Endometrial microvascular endothelial cells (primary cell): ENCODE results near the gene E2F4. TPM values are rescaled to one million over a fixed set of nuclear protein-coding genes. Genes with fewer than 3 reads are reported as not detected.

ENCODE experiments used
- in situ Hi-C: cut with HindIII; loops from 2 replicates; pipeline ENCODE4 v1.10.0; 2017; ENCODE audit warnings: low sequenced_read_pairs, low pct_unique_long_range_greater_than_20kb; ENCODE audit errors: inconsistent ontology term
- total RNA-seq: library from RNA; depleted of rRNA; stranded (reverse); fragments of >200 nt; gene quantifications from one replicate; pipeline ENCODE4 v1.2.3, GENCODE V29; 2015; ENCODE audit errors: inconsistent ontology term

E2F4 gene
- total RNA-seq, 1 donor from 2014 or later: 163 TPM

DNA sequence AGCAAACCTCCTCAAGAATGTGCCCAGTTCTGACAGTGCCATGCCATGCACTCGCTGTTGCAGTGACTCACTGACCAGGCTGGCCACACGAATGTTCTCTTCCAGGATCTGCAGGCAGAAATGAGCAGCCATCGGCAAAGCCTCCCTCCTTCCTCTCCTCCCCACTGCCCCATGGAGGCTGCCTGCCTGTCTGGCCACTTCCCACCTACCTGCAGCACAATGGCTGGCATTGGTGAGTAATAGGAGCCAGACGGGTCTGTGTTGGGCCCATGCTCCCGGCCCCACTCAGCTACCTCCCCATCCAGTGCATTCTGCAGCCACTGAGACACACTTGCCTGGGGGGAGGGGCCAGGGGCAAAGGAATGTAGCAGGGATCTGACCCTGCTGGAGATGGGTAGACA lies 5.4 kb upstream of the E2F4 start:
- in situ Hi-C loops: no loop called here

DNA sequence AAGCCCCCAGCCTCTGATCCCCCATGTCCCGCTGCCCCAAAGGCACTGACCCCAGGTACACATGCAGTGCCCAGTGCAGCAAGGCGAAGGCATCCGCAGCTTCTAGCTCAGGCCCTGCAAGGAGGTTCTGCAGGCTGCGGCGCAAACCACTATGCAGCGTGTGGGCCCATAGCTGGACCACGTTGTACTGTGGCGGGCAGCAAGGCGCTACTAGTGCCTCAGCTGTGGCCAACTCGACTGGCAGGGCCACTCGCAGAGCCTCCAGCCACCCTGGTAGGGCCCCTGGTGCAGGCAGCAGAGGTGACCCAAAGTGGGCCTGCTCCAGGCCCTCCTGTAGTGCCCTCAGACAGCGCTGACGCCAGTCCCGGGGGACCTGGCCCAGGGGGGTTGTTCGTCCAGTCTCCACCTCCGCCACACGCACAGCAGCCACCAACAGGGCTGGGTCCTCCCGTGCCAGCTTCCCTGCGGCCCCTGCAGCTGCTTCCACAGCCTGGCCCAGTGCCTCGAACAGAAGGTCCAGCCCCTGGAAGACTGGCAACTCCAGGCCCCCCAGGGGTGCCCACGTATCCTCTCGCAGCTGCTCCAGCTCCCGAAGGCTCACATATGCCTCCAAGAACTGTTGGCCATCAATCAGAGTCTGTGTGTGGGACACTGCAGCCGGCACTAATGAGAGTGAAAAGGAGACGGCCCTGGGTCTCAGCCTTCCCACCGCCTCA lies 4.6 kb upstream of the E2F4 start:
- in situ Hi-C loops: no loop called here

DNA sequence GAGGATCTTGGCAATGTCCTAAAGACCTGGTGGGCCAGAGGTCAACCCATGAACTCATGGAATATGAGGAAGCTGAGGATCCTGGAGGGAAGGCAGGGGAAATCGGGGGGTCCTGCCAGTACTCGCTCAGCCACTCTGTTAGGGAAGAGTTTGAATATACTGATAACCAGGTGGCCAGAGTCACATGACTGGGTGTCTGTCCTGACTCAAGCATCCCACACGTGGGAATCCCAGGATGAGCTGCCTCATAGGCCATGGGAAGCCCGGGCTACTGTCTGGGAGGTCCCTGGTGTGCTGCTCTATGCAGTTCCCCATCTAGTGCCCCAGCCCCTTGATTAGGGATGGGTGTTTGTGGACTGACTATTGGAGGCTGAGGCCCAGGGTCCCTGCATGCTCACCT lies 3.6 kb upstream of the E2F4 start:
- in situ Hi-C loops: no loop called here

DNA sequence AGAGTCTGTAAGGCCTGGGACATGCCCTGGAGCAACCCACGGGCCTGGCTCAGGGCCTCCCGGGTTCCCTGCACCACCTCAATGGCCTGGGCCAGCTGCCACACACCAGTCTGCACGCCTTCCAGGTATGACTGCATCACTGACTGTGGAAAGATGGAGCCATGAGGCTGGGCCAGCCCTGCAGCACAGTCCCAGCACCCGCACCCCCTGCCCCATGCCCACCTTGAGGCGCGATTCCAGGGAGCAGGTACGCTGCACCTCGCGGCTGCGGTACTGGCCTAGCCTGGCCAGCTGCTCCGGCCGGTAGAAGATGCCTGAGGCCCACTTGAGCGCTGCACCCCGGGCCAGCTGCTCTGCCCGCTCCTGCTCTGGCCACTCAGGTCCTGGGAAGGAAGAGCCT lies 3.2 kb upstream of the E2F4 start:
- in situ Hi-C loops: no loop called here

DNA sequence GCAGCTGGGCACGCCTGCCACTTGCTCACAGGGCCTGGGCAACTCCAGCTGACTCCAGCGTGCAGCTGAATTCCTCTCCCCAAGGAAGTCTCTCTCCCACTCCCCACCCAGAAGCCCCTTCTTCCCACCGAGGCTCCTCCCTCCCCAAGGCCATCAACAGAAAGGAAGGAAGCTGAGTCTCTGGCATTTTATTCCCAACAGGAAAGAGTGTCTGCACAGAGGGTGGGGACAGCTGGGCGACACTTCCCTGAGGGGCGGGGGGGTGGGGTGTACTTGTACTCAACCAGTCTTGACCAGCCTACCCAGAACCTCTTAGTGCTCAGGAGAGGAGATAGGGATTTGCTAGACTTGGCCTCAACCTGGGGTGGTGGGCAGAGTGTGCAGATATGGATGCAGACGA lies 1.9 kb upstream of the E2F4 start, which contains the start of gene EXOC3L1:
TSS of gene EXOC3L1 (minus strand) at position 96 of the 400 bp plus-strand sequence. CDS start 460 bp downstream, outside the sequence.
- in situ Hi-C loops: no loop called here

DNA sequence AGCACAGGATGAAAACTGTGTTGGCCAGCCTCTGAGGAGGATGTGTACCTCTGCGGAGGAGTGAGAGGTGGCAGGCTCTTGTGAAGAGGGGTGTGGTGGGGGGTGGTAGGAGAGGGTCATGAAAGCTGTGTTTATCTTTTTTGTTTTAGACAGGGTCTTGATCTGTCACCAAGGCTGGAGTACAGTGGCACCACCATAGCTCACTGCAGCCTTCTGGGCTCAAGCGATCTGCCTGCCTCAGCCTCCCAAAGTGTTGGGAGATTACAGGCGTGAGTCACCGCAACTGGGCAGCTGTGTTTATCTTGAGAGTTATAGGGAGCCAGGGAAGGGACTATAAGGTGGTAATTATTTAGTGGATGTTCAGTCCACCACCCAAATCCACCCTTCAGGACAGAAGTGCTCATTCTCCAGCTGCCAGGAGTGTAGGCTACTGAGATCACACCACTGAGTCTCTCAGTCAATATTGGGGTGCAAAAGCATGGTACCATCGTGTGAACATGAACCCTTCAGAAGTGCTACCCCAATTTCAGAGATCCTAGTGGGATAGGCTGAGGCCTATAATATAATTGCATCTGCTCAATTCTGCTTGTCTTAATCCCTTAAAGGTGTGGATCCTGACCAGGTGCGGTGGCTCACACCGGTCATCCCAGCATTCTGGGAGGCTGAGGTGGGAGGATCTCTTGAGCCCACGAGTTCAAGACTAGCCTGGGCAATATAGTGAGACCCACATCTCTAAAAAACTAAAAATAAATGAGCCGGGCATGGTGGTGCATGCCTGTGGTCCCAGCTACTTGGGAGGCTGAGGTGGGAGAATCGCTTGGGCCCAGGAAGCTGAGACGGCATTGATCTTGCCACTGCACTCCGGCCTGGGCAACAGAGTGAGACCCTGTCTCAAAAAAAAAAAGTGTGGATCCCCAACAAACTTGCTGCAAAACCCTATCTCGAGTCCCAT lies 1.2 kb upstream of the E2F4 start:
- in situ Hi-C loops: no loop called here

DNA sequence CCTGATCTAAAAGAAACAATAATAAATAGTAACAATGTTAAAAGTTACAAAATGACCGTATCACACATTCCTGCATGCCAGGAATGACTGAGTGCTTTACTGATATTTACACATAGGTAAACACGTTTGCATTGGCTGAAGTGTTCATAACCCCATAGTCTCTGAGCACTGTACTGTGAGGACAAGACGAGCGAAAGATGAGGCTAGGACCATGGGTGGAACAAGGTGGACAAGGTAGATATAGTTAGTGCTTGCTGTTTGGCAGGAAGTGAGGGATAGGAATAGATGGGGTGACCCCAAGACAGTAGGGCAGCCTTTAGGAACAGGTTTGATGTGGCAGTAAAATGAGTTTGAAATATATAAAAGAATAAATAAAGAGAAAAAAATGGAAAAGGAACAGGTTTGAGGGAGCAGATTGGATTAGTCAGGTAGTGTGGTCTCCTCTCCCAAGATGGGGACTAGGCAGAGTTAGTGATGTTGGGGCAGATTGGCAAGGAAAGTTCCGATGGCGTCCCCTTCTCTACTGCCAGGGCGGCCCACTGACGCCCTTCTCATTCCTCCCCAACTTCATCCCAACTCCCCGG lies 452 bp upstream of the E2F4 start:
- in situ Hi-C loops: no loop called here

DNA sequence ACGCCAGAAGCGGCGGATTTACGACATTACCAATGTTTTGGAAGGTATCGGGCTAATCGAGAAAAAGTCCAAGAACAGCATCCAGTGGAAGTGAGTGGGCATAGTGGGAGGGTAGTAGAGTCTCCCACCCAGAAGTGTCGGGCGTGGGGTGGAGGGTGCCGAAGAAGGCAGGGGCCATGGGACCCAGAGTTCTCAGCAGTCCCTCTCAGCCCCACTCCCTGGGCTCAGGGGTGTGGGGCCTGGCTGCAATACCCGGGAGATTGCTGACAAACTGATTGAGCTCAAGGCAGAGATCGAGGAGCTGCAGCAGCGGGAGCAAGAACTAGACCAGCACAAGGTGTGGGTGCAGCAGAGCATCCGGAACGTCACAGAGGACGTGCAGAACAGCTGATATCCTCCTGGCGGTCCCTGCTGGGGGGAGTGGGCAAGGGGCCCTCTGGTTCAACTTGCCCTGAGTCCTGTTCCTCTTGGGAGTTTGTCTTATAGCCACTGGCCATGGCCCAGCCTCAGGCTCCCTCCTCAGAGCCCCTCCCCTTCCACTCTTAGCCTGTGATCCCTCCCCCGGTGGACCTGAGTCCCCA lies 916 bp downstream of the E2F4 start:
- in situ Hi-C loops: no loop called here

DNA sequence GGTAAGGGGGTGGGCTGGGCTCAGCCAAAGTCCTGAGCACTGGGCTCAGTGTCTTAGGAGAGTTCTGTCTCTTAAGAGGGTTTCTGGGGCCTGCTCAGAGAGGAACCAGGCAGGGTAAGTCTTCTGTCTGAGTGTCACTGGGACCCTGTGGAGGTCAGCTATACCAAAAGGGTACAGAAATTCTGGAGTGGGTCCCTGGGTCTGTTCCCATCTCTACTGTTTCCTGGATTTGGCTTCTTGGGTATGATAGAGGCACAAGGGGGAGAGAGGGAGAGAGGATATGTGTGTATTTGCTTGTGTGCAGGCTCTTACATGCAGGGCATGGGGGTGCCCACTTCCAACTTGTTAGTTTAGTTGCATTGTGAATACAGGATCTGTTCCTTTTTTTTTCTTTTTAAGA lies 1.6 kb downstream of the E2F4 start:
- in situ Hi-C loops: no loop called here

DNA sequence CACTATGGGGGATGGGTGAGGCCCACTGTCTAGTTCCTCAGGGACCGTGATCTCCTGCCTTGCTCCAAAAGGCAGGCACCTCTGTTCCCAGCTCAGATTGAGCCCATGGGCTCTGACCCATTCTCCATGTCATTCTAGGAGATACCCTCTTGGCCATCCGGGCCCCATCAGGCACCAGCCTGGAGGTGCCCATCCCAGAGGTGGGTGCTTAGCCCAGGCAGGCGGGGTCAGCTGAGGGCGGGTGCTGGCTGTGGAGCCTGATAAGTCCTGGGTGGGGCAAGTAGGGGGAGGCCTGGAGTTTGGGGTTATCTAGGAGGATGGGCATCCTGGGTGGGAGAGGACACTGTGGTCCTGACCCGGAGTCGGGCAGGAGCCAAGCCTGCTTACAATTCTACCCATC lies 2.3 kb downstream of the E2F4 start:
- in situ Hi-C loops: no loop called here

DNA sequence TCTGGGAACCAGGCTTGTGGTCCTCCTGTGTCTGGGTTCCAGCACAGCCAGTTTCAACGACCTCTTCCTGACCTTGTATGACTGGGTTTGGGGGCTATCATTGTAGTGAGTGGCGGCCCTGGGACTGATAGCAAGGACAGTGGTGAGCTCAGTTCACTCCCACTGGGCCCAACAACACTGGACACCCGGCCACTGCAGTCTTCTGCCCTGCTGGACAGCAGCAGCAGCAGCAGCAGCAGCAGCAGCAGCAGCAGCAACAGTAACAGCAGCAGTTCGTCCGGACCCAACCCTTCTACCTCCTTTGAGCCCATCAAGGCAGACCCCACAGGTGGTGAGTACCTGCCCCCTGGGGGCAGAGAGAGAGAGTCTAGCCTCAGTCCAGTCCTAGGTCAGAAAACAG lies 3.7 kb downstream of the E2F4 start:
- in situ Hi-C loops: no loop called here

DNA sequence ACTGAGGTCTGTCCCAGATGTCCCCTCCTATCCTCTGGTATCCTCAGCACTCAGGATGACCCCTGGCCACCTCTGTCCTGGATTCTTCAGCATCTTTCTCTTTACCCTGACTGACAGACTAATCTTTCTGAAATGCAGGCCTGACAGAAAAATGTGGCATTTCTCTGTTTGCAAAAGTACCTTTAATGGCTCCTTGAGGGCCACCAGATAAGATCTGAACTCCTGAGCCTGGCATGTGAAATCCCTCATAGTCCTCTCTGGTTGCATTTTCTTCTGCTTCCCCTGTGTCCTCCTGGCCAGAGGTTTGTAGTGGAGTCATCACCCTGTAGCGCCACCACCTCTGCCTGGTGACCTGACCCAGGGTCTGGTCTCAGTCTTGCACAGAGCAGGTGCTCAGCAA lies 4.9 kb downstream of the E2F4 start:
- in situ Hi-C loops: no loop called here

DNA sequence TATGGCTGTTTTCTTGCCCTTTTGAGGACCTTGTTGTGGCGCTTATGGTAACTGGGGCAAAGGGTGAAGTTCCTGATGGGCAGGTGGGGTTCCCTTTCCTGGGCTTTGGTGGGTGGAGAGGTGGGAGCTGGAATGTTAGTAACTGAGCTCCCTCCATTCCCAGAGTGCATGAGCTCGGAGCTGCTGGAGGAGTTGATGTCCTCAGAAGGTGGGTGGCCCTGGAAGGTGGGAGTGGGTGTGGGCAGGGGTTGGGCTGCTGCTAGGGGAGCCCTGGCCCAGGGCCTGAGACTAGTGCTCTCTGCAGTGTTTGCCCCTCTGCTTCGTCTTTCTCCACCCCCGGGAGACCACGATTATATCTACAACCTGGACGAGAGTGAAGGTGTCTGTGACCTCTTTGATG lies 5.7 kb downstream of the E2F4 start:
- in situ Hi-C loops: no loop called here

DNA sequence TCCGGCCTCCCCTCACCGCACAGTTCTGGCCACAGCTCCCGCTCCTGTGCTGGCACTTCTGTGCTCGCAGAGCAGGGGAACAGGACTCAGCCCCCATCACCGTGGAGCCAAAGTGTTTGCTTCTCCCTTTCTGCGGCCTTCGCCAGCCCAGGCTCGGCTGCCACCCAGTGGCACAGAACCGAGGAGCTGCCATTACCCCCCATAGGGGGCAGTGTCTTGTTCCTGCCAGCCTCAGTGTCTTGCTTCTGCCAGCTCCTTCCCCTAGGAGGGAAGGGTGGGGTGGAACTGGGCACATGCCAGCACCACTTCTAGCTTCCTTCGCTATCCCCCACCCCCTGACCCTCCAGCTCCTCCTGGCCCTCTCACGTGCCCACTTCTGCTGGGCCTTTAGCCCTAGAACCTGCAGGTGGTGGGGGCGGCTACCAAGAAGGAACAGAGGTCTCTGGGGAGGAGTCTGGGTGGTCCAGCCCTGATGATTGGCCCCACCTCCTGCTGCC lies 6.3 kb downstream of the E2F4 start:
- in situ Hi-C loops: no loop called here

DNA sequence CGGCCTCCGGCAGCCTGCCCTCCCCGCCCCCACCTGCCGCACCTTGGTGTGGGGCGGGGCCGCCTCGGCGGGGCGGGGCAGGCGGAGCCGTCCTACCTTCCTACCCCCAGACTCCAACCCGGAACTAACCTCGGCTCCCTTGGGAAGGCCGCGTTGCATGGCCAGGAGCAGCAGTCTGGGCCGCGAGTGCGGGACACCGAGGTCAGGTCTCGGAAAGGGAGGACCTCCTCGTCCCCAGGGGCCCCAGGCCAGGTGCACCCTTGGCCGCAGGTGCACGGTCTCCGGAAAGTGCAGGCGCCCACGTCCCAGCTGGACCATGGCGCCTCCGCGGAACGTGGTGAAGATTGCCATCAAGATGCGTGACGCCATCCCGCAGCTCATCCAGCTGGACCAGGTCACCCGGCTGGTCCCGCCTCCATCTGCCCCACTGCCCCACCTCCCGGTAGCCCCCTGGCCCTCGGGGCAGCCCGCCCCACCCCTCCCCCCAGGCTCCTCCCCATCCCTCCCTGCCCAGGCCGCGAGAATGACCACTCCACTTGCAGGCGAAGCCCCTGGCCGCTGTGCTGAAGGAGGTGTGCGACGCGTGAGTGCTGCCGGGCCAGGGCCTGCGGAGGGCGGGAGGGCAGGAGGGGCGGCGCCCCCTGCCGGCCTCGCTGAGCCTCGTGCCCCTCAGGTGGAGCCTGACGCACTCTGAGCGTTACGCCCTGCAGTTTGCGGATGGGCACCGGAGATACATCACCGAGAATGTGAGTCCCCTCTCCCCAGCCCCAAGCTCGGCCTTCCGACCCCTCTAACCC lies 7.3 kb downstream of the E2F4 start, which contains the start of gene ELMO3:
TSS of gene ELMO3 (plus strand) at position 121 of the 797 bp plus-strand sequence. CDS start at position 317, 196 bp downstream.
- in situ Hi-C loops: no loop called here

DNA sequence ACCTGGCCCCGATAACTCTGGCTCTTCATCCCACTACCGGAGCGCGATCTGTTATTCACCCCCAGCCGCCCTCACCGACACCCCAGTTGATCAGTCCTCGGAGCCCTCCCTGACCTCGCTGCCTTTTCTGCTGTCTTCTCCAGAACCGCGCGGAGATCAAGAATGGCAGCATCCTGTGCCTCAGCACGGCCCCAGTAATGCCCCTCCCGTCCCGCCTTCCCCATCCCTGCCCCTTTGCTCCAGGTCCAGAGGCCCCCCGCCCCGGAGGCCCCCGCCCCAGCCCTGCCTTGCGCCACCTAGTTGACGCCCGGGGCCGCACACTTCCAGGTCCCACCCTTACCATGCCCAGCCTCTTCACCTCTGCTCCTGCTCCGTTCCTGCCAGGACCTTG lies 7.8 kb downstream of the E2F4 start:
- in situ Hi-C loops: no loop called here

DNA sequence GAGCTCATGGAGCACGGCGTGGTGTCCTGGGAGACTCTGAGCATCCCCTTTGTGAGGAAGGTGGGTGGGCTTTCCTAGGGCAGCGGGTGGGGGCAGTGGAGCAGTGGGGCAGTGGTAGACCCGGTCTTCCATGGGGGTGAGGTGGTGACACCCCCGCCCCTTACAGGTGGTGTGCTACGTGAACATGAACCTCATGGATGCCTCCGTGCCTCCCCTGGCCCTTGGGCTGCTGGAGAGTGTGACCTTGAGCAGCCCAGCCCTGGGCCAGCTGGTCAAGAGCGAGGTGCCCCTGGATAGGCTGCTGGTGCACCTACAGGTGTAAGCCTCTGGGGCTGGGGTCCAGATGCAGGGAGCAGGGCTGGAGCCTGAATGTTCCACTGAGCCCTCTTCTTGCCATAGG lies 8.5 kb downstream of the E2F4 start:
- in situ Hi-C loops: no loop called here
